MCF 10A (cell line): ENCODE measurements around the gene PIP5K1A. TPM values are rescaled to one million over a fixed set of nuclear protein-coding genes. Genes with fewer than 3 reads are reported as not detected.
A peak's percentile ranks its signal among the peaks of the same experiment; 100 is the strongest.

ENCODE experiments used
- BruUV-seq: library from RNA; stranded (reverse); fragments of 400-500 nt; replicated peaks from 2 replicates; lab custom pipeline; 2021; lab: Mats Ljungman, UMichigan
- CTCF ChIA-PET: fragments of 300-600 bp; sonication (Branson Sonifier 250); formaldehyde crosslinking; extraction: SDS; loops from one replicate; lab custom pipeline; 2021; ENCODE audit warnings: antibody characterized with exemption, inconsistent platforms; lab: Yijun Ruan, JAX
- POLR2A ChIA-PET: fragments of 300-600, 350-650 bp; sonication (Branson Sonifier 250); formaldehyde crosslinking; extraction: SDS; loops from one replicate; lab custom pipeline; 2020; ENCODE audit warnings: antibody characterized with exemption, inconsistent platforms; lab: Yijun Ruan, JAX
- DNase-seq: peaks from one replicate; pipeline ENCODE4 v3.0.0-alpha.2; 2018; ENCODE audit not compliant: unreplicated experiment
- H3K27ac Mint-ChIP-seq: one replicate; pipeline ENCODE4 v1.8.0; 2022; ENCODE audit warnings: mild to moderate bottlenecking, low read depth, mixed read lengths; ENCODE audit not compliant: unreplicated experiment
- H3K27me3 Mint-ChIP-seq: one replicate; pipeline ENCODE4 v1.8.0; 2022; ENCODE audit warnings: mixed read lengths; ENCODE audit not compliant: insufficient read depth, unreplicated experiment
- H3K36me3 Mint-ChIP-seq: one replicate; pipeline ENCODE4 v1.8.0; 2022; ENCODE audit warnings: mild to moderate bottlenecking, moderate library complexity, mixed read lengths; ENCODE audit not compliant: insufficient read depth, unreplicated experiment
- H3K4me1 Mint-ChIP-seq: one replicate; pipeline ENCODE4 v1.8.0; 2022; ENCODE audit warnings: mixed read lengths; ENCODE audit not compliant: insufficient read depth, unreplicated experiment
- H3K4me3 Mint-ChIP-seq: one replicate; pipeline ENCODE4 v1.8.0; 2022; ENCODE audit warnings: mild to moderate bottlenecking, moderate library complexity, mixed read lengths; ENCODE audit not compliant: unreplicated experiment
- H3K9me3 Mint-ChIP-seq: one replicate; pipeline ENCODE4 v1.8.0; 2022; ENCODE audit warnings: mixed read lengths; ENCODE audit not compliant: unreplicated experiment
- intact Hi-C: fragments of 100-400 bp; cut with micrococcal nuclease; formaldehyde crosslinking; loops from 2 replicates; pipeline ENCODE4 v1.14.1; 2022
- total RNA-seq: library from RNA; stranded (reverse); gene quantifications from 2 replicates; pipeline ENCODE4 v1.2.3, GENCODE V29; 2022
- TF ChIP-seq, protein P1 (sequence below): fragments of 200-600 bp; IDR thresholded peaks from one replicate; pipeline ENCODE4 v1.8.0; 2022; ENCODE audit warnings: antibody characterized with exemption, mild to moderate bottlenecking; ENCODE audit not compliant: unreplicated experiment

Gene PIP5K1A
- total RNA-seq, 1 experiment from 2014 or later, result 163 TPM

DNA sequence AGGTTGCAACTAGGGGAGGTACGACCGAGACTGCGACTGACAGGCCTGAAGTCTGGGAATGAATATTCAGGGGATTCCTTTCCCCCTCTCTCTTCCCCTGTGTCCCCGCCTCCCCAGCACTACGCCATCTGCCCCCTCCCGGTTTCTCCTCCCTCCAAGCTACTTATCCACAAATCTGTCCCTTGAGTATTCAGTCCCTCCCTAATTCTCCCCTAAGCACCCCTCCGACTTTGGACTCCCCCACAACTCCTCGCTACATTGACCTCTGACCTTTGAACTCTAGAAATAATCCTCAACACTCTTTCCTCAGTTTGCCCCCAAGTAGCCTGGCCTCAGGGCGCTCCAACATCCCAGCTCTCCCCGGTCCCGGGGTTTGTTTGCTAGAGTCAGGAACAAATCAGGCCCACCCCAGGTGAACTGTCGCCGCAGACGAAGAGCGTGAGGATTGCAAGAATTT, 33.0 kb upstream of the PIP5K1A start:
- TF ChIP-seq, protein P1, sequence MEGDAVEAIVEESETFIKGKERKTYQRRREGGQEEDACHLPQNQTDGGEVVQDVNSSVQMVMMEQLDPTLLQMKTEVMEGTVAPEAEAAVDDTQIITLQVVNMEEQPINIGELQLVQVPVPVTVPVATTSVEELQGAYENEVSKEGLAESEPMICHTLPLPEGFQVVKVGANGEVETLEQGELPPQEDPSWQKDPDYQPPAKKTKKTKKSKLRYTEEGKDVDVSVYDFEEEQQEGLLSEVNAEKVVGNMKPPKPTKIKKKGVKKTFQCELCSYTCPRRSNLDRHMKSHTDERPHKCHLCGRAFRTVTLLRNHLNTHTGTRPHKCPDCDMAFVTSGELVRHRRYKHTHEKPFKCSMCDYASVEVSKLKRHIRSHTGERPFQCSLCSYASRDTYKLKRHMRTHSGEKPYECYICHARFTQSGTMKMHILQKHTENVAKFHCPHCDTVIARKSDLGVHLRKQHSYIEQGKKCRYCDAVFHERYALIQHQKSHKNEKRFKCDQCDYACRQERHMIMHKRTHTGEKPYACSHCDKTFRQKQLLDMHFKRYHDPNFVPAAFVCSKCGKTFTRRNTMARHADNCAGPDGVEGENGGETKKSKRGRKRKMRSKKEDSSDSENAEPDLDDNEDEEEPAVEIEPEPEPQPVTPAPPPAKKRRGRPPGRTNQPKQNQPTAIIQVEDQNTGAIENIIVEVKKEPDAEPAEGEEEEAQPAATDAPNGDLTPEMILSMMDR, result no peak
- BruUV-seq, result TSS peak; percentile 44
- H3K4me1 Mint-ChIP-seq, result peaks cover 25% of the 10 kb centered on the region
- peak overlapping the region; percentile 97 for H3K27ac Mint-ChIP-seq
- H3K4me3 Mint-ChIP-seq, result peak overlapping the region; percentile 87
- H3K27me3 Mint-ChIP-seq, result no peaks in the 10 kb centered on the region
- intact Hi-C loops, result no loop called here
- no peaks in the 10 kb centered on the region for H3K9me3 Mint-ChIP-seq
- DNase-seq, result peak; percentile 32
- CTCF ChIA-PET, result interaction anchor here (0.7 to 2.4 kb wide), 5 partner anchors 9 to 25 kb away, joined by 3 to 12 read pairs (median 4); partner anchors contain the start of genes TMOD4, TNFAIP8L2 and VPS72
- H3K36me3 Mint-ChIP-seq, result peaks cover 46% of the 10 kb centered on the region
- POLR2A ChIA-PET, result interaction anchor here (0.6 to 4.8 kb wide), 20 partner anchors 9 to 284 kb away, joined by 3 to 91 read pairs (median 4); partner anchors contain the start of genes C1orf56, GABPB2, MINDY1 and PSMD4

DNA sequence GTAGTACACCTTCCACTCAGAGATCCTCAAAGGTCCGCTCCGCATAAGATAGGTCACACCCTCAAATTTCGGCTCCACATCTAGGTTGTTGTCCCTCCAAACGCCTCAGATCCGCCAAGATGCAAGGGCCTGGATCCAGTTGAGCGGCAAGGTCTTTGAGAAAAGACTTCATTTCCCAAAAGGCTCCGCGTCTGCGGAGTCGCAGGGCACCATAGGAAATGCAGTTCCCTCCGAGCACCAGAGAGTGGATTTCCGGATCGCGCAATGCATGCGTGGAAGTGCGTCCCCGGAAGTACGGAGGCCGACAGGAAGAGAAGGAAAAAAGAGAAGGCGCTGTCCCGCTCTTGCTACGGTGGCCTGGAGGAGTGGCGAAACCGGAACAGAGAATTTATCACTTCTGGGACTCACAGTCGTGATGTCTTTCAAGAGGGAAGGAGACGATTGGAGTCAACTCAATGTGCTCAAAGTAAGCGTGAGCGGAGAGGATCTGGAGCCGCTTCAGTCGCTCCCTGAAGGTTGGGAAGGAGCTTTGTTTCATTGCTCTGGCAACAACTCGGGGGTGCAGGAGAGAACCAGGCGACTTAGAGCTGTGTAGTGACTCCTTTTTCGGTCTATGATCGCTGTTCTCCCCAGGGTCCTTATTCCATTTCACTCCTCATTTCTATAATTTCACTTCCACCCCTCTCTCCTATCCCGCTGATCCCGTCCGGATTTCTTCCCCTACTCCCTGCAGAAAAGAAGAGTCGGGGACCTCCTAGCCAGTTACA, 32.4 kb upstream of the PIP5K1A start, which contains the start of the genes LYSMD1 and SCNM1:
Gene LYSMD1, minus strand, starts transcription at position 165 of the 767 bp plus-strand sequence. CDS start 644 bp downstream, outside the sequence.
Gene SCNM1, plus strand, starts transcription at position 407 of the 767 bp plus-strand sequence. Its CDS starts 9 bp downstream, at position 416.
- intact Hi-C loops, result no loop called here
- BruUV-seq, result TSS peak; percentile 72
- POLR2A ChIA-PET, result interaction anchor here (0.6 to 4.8 kb wide), 40 partner anchors 8 to 792 kb away, joined by 3 to 91 read pairs (median 4); partner anchors contain the start of genes C1orf56, MINDY1, PI4KB and PIP5K1A
- TF ChIP-seq, protein P1, result no peak
- no peaks in the 10 kb centered on the region for H3K27me3 Mint-ChIP-seq
- CTCF ChIA-PET, result interaction anchor here (0.5 to 2.4 kb wide), 7 partner anchors 9 to 142 kb away, joined by 3 to 12 read pairs (median 4); partner anchors contain the start of genes TNFAIP8L2 and VPS72
- peak within 1 kb of the TSS; percentile 97 for H3K27ac Mint-ChIP-seq
- H3K4me1 Mint-ChIP-seq, result peaks cover 25% of the 10 kb centered on the region
- H3K4me3 Mint-ChIP-seq, result peak within 1 kb of the TSS; percentile 87
- no peaks in the 10 kb centered on the region for H3K9me3 Mint-ChIP-seq
- DNase-seq, result peak; percentile 100
- peaks cover 40% of the 10 kb centered on the region for H3K36me3 Mint-ChIP-seq

DNA sequence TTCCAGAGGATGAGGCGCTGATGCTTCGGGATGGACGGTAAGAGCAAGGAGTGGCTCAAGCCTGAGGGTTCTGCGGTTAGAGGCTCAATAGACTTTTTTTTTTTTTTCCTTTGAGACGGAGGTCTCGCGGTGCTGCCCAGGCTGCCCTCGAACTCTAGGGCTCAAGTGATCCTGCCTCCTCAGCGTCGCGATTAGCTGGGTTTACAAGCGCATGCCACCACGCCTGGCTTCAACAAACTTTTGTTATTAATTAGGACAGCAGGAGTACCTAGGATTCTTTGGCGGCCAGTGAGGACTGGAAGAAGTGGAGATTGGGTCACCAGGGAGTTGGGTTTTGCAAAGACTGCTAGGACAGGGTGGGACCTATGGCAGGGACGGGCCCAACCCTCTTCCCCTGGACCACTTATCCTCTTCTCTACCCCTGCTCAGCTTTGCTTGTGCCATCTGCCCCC, 31.8 kb upstream of the PIP5K1A start:
- ChIA-PET CTCF (interaction anchor here (0.5 to 2.4 kb wide), 8 partner anchors 21 to 596 kb away, joined by 3 to 12 read pairs (median 4); partner anchors contain the start of gene VPS72), POLR2A (interaction anchor here (0.6 to 4.8 kb wide), 32 partner anchors 8 to 860 kb away, joined by 3 to 91 read pairs (median 4); partner anchors contain the start of genes C1orf56, MINDY1, PI4KB and PIP5K1A)
- no peaks in the 10 kb centered on the region for H3K27me3 Mint-ChIP-seq
- no peaks in the 10 kb centered on the region for H3K9me3 Mint-ChIP-seq
- H3K36me3 Mint-ChIP-seq, result peaks cover 36% of the 10 kb centered on the region
- H3K4me1 Mint-ChIP-seq, result peaks cover 25% of the 10 kb centered on the region
- peak overlapping the region; percentile 87 for H3K4me3 Mint-ChIP-seq
- intact Hi-C loops, result no loop called here
- H3K27ac Mint-ChIP-seq, result peak overlapping the region; percentile 97
- no TSS peak for BruUV-seq
- TF ChIP-seq, protein P1, result no peak
- DNase-seq, result peak; percentile 56
